Measurements from ENCODE around the gene KCNMB2.

DNA sequence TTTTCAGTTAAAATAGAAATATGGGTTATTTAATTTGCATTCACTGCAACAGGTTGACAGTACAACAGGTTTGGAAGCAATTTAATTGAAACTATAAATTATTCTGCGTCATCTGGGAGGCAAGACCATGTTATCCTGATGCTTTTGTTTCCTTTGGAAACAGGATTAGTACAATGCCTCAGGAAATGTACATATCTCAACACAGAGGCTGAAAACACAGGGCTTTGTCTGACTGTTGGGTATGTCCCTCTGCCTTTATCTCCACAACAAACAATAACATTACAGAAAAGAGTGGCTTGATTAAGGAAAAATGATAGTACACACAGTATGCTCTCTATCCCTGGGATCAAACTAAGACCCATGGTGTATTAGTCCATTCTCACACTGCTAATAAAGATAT, 95.7 kb downstream of the KCNMB2 start:
- TF ChIP-seq, protein P1, sequence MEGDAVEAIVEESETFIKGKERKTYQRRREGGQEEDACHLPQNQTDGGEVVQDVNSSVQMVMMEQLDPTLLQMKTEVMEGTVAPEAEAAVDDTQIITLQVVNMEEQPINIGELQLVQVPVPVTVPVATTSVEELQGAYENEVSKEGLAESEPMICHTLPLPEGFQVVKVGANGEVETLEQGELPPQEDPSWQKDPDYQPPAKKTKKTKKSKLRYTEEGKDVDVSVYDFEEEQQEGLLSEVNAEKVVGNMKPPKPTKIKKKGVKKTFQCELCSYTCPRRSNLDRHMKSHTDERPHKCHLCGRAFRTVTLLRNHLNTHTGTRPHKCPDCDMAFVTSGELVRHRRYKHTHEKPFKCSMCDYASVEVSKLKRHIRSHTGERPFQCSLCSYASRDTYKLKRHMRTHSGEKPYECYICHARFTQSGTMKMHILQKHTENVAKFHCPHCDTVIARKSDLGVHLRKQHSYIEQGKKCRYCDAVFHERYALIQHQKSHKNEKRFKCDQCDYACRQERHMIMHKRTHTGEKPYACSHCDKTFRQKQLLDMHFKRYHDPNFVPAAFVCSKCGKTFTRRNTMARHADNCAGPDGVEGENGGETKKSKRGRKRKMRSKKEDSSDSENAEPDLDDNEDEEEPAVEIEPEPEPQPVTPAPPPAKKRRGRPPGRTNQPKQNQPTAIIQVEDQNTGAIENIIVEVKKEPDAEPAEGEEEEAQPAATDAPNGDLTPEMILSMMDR (IDR thresholded peaks at IDR 0.05; ENCODE audit: insufficient read depth, low read length) = no peak
- TF ChIP-seq, protein P2, sequence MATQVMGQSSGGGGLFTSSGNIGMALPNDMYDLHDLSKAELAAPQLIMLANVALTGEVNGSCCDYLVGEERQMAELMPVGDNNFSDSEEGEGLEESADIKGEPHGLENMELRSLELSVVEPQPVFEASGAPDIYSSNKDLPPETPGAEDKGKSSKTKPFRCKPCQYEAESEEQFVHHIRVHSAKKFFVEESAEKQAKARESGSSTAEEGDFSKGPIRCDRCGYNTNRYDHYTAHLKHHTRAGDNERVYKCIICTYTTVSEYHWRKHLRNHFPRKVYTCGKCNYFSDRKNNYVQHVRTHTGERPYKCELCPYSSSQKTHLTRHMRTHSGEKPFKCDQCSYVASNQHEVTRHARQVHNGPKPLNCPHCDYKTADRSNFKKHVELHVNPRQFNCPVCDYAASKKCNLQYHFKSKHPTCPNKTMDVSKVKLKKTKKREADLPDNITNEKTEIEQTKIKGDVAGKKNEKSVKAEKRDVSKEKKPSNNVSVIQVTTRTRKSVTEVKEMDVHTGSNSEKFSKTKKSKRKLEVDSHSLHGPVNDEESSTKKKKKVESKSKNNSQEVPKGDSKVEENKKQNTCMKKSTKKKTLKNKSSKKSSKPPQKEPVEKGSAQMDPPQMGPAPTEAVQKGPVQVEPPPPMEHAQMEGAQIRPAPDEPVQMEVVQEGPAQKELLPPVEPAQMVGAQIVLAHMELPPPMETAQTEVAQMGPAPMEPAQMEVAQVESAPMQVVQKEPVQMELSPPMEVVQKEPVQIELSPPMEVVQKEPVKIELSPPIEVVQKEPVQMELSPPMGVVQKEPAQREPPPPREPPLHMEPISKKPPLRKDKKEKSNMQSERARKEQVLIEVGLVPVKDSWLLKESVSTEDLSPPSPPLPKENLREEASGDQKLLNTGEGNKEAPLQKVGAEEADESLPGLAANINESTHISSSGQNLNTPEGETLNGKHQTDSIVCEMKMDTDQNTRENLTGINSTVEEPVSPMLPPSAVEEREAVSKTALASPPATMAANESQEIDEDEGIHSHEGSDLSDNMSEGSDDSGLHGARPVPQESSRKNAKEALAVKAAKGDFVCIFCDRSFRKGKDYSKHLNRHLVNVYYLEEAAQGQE (IDR thresholded peaks at IDR 0.05; ENCODE audit: insufficient replicate concordance, low read depth) = no peak
- no peak for TF ChIP-seq POLR2AphosphoS5 (IDR thresholded peaks at IDR 0.05; ENCODE audit: low read depth)

Measured in HL-60 (cell line).